ENCODE data around the gene FGB.

The FGB gene

GRCh38 chr4:154560419-154560801 lies 2.4 kb upstream of the FGB start:
- no peak for TF ChIP-seq CTCF (IDR thresholded peaks at IDR 0.05; ENCODE audit: low read depth, low read length)
- no peak for TF ChIP-seq POLR2A (IDR thresholded peaks at IDR 0.05; ENCODE audit: extremely low read depth, insufficient read length)
- no peak for TF ChIP-seq MYC (IDR thresholded peaks at IDR 0.05; ENCODE audit: low read depth, low read length)
- H3K4me3 ChIP-seq (ENCODE audit: low read depth, low read length): no peak overlapping the region
- DNase-seq (ENCODE audit: low read depth): no peak

- TF ChIP-seq CTCF (IDR thresholded peaks at IDR 0.05; ENCODE audit: low read depth, low read length) (no peak), POLR2A (IDR thresholded peaks at IDR 0.05; ENCODE audit: extremely low read depth, insufficient read length) (no peak)
- no peak for DNase-seq (ENCODE audit: low read depth)
- no peak overlapping the region for H3K4me3 ChIP-seq (ENCODE audit: low read depth, low read length)
Measured at GRCh38 chr4:154560824-154561231, 2.0 kb upstream of the FGB start.

GRCh38 chr4:154564311-154564710 lies 1.5 kb downstream of the FGB start:
- DNase-seq (ENCODE audit: low read depth): no peak
- TF ChIP-seq MYC (IDR thresholded peaks at IDR 0.05; ENCODE audit: low read depth, low read length) (no peak), MAX (IDR thresholded peaks at IDR 0.05; ENCODE audit: low read depth, low read length) (no peak), CTCF (IDR thresholded peaks at IDR 0.05; ENCODE audit: low read depth, low read length) (no peak), POLR2A (IDR thresholded peaks at IDR 0.05; ENCODE audit: extremely low read depth, insufficient read length) (no peak)
- H3K4me3 ChIP-seq (ENCODE audit: low read depth, low read length): no peak overlapping the region

GRCh38 chr4:154565704-154566103 lies 2.9 kb downstream of the FGB start:
- TF ChIP-seq CTCF (IDR thresholded peaks at IDR 0.05; ENCODE audit: low read depth, low read length) (no peak), POLR2A (IDR thresholded peaks at IDR 0.05; ENCODE audit: extremely low read depth, insufficient read length) (no peak), MAX (IDR thresholded peaks at IDR 0.05; ENCODE audit: low read depth, low read length) (no peak), MYC (IDR thresholded peaks at IDR 0.05; ENCODE audit: low read depth, low read length) (no peak)
- H3K4me3 ChIP-seq (ENCODE audit: low read depth, low read length): no peak overlapping the region
- DNase-seq (ENCODE audit: low read depth): no peak

GRCh38 chr4:154566639-154567204 lies 3.9 kb downstream of the FGB start:
- TF ChIP-seq POLR2A (IDR thresholded peaks at IDR 0.05; ENCODE audit: extremely low read depth, insufficient read length): no peak
- no peak for TF ChIP-seq CTCF (IDR thresholded peaks at IDR 0.05; ENCODE audit: low read depth, low read length)
- TF ChIP-seq MYC (IDR thresholded peaks at IDR 0.05; ENCODE audit: low read depth, low read length): no peak
- no peak for TF ChIP-seq MAX (IDR thresholded peaks at IDR 0.05; ENCODE audit: low read depth, low read length)
- DNase-seq (ENCODE audit: low read depth): no peak
- H3K4me3 ChIP-seq (ENCODE audit: low read depth, low read length): no peak overlapping the region

- no peak overlapping the region for H3K4me3 ChIP-seq (ENCODE audit: low read depth, low read length)
- no peak for DNase-seq (ENCODE audit: low read depth)
- TF ChIP-seq POLR2A (IDR thresholded peaks at IDR 0.05; ENCODE audit: extremely low read depth, insufficient read length) (no peak), MYC (IDR thresholded peaks at IDR 0.05; ENCODE audit: low read depth, low read length) (no peak), CTCF (IDR thresholded peaks at IDR 0.05; ENCODE audit: low read depth, low read length) (no peak), MAX (IDR thresholded peaks at IDR 0.05; ENCODE audit: low read depth, low read length) (no peak)
Measured at GRCh38 chr4:154569028-154569427, 6.2 kb downstream of the FGB start.
